Esophagus squamous epithelium (tissue), 4 donors: ENCODE measurements around the gene DNAH3.

Experiments
- POLR2A ChIP-seq, 4 donors: fragments of 450-650 bp; IDR thresholded peaks; one replicate each; pipeline ENCODE4 v1.6.1; 2017; ENCODE audit warnings: antibody characterized with exemption in 4 of 4, mild to moderate bottlenecking in 4 of 4, moderate library complexity in 3 of 4
- TF ChIP-seq, protein P1 (sequence below), 6 experiments: fragments of 450-650 bp in 4 of 6; fragments of 200-600 bp in 2 of 6; sonication (generic) in 2 of 6; IDR thresholded peaks; one replicate each; pipeline ENCODE4 v1.5.1; 2016 to 2019; ENCODE audit warnings: antibody characterized with exemption in 6 of 6, mild to moderate bottlenecking in 4 of 6, moderate library complexity in 4 of 6

DNA sequence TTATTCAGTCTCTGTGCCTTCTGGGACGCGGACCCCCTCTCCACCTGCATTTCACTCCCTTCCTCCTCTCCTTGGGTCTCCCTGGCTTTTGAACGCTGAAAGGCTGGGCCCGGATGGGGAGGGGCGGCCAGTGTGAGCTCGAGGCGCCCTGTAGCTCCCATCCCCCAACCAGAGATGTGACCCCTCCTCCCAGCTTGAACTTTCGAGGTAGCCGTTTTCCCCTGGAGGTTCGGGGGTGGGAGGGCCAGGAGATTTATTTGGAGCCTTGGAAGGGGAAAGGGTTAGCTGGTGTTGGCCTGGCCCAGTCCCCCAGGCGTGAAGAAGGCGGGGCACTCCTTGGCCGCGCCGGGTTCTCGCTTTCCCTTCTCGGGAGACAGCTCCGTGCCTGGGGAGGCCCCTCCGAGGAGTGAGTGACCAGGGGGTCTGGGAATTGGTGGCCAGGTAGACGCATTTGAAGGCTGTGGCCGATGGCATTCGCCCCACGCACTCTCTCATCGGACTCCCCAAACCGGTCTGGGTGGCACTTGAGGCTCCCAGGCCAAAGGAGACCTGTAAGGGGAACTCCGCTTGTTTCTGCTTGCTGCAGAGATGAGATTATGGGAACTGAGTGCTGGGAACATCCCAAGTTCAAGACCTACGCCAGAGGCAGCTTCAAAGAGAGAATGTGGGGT is 8.8 kb upstream of the DNAH3 start:
- TF ChIP-seq, protein P1, sequence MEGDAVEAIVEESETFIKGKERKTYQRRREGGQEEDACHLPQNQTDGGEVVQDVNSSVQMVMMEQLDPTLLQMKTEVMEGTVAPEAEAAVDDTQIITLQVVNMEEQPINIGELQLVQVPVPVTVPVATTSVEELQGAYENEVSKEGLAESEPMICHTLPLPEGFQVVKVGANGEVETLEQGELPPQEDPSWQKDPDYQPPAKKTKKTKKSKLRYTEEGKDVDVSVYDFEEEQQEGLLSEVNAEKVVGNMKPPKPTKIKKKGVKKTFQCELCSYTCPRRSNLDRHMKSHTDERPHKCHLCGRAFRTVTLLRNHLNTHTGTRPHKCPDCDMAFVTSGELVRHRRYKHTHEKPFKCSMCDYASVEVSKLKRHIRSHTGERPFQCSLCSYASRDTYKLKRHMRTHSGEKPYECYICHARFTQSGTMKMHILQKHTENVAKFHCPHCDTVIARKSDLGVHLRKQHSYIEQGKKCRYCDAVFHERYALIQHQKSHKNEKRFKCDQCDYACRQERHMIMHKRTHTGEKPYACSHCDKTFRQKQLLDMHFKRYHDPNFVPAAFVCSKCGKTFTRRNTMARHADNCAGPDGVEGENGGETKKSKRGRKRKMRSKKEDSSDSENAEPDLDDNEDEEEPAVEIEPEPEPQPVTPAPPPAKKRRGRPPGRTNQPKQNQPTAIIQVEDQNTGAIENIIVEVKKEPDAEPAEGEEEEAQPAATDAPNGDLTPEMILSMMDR (IDR thresholded peaks at IDR 0.05): no peak
- peak in 2 of 4 donors; percentile 28 to 36 for TF ChIP-seq POLR2A (IDR thresholded peaks at IDR 0.05)
